WTC11 (cell line): Measurements from ENCODE around the gene NEDD9. TPM values are rescaled to one million over a fixed set of nuclear protein-coding genes. Genes with fewer than 3 reads are reported as not detected.

ENCODE experiments used
- ATAC-seq: fragments of 200-7000 bp; cut with Tn5 transposase; 2 replicates; pipeline ENCODE4 v1.10.0; 2021; ENCODE audit warnings: mild to moderate bottlenecking, moderate library complexity
- CTCF ChIA-PET: fragments of 300-600 bp; sonication (Branson Sonifier 250); formaldehyde crosslinking; loops from one replicate; lab custom pipeline; 2021; ENCODE audit warnings: antibody characterized with exemption; lab: Charles Lee
- POLR2A ChIA-PET: fragments of 350-600 bp; sonication (Branson Sonifier 250); formaldehyde crosslinking; loops from one replicate; lab custom pipeline; 2021; ENCODE audit warnings: antibody characterized with exemption; lab: Charles Lee
- DNase-seq: peaks from one replicate; pipeline ENCODE4 v3.0.0; 2021; ENCODE audit warnings: low spot score
- H3K27ac Mint-ChIP-seq: 2 replicates; pipeline ENCODE4 v1.8.0; 2021; ENCODE audit warnings: mixed read lengths
- H3K27me3 Mint-ChIP-seq: 2 replicates; pipeline ENCODE4 v1.8.0; 2021; ENCODE audit warnings: low read depth, mild to moderate bottlenecking, moderate library complexity, mixed read lengths
- H3K36me3 Mint-ChIP-seq: 2 replicates; pipeline ENCODE4 v1.8.0; 2021; ENCODE audit warnings: mixed read lengths
- H3K4me1 Mint-ChIP-seq: 2 replicates; pipeline ENCODE4 v1.8.0; 2022; ENCODE audit warnings: mixed read lengths
- H3K4me3 Mint-ChIP-seq: 2 replicates; pipeline ENCODE4 v1.8.0; 2021; ENCODE audit warnings: mild to moderate bottlenecking, moderate library complexity, mixed read lengths
- H3K9me3 Mint-ChIP-seq: 2 replicates; pipeline ENCODE4 v1.8.0; 2021; ENCODE audit warnings: mixed read lengths
- AFF4 ChIP-seq: sonication (generic); formaldehyde crosslinking; IDR thresholded peaks from 2 replicates; pipeline ENCODE4 v1.8.1; 2023; ENCODE audit warnings: mild to moderate bottlenecking, missing genetic modification reagents, borderline replicate concordance
- GABPB1 ChIP-seq: sonication (generic); formaldehyde crosslinking; IDR thresholded peaks from 2 replicates; pipeline ENCODE4 v1.8.1; 2023; ENCODE audit warnings: mild to moderate bottlenecking, missing genetic modification reagents
- JUN ChIP-seq: sonication (generic); formaldehyde crosslinking; IDR thresholded peaks from 2 replicates; pipeline ENCODE4 v1.8.0; 2023; ENCODE audit warnings: mild to moderate bottlenecking, missing genetic modification reagents
- NFATC4 ChIP-seq: fragments of 250-450 bp; sonication (Bioruptor Pico); IDR thresholded peaks from 2 replicates; pipeline ENCODE4 v1.9.0; 2021; ENCODE audit warnings: mild to moderate bottlenecking
- NR2C2 ChIP-seq: sonication (generic); formaldehyde crosslinking; IDR thresholded peaks from 2 replicates; pipeline ENCODE4 v1.8.0; 2022; ENCODE audit warnings: mild to moderate bottlenecking, missing genetic modification reagents
- RORB ChIP-seq: fragments of 250-450 bp; sonication (Bioruptor Pico); IDR thresholded peaks from 2 replicates; pipeline ENCODE4 v1.9.0; 2021; ENCODE audit warnings: mild to moderate bottlenecking
- ZNF219 ChIP-seq: sonication (generic); formaldehyde crosslinking; IDR thresholded peaks from 2 replicates; pipeline ENCODE4 v1.8.0; 2023; ENCODE audit warnings: missing genetic modification reagents, mild to moderate bottlenecking, borderline replicate concordance
- ZNF671 ChIP-seq: fragments of 250-450 bp; sonication (Bioruptor Pico); IDR thresholded peaks from 2 replicates; pipeline ENCODE4 v1.8.0; 2021; ENCODE audit warnings: mild to moderate bottlenecking
- total RNA-seq: library from RNA; stranded (reverse); gene quantifications from 3 replicates; pipeline ENCODE4 v1.2.3, GENCODE V29; 2021
- TF ChIP-seq, protein P1 (sequence below): sonication (generic); formaldehyde crosslinking; IDR thresholded peaks from 2 replicates; pipeline ENCODE4 v1.8.0; 2023; ENCODE audit warnings: missing genetic modification reagents, mild to moderate bottlenecking, borderline replicate concordance
- TF ChIP-seq, protein P2 (sequence below): sonication (generic); formaldehyde crosslinking; IDR thresholded peaks from 2 replicates; pipeline ENCODE4 v1.8.1; 2023; ENCODE audit warnings: mild to moderate bottlenecking, moderate library complexity, missing genetic modification reagents
- TF ChIP-seq, protein P3 (sequence below): fragments of 250-450 bp; sonication (Bioruptor Pico); IDR thresholded peaks from 2 replicates; pipeline ENCODE4 v1.9.0; 2021; ENCODE audit warnings: mild to moderate bottlenecking
- TF ChIP-seq, protein P4 (sequence below): sonication (generic); formaldehyde crosslinking; IDR thresholded peaks from 2 replicates; pipeline ENCODE4 v1.8.0; 2022; ENCODE audit warnings: missing genetic modification reagents

The NEDD9 gene
- total RNA-seq, 1 experiment from 2014 or later: 9.8 TPM

DNA sequence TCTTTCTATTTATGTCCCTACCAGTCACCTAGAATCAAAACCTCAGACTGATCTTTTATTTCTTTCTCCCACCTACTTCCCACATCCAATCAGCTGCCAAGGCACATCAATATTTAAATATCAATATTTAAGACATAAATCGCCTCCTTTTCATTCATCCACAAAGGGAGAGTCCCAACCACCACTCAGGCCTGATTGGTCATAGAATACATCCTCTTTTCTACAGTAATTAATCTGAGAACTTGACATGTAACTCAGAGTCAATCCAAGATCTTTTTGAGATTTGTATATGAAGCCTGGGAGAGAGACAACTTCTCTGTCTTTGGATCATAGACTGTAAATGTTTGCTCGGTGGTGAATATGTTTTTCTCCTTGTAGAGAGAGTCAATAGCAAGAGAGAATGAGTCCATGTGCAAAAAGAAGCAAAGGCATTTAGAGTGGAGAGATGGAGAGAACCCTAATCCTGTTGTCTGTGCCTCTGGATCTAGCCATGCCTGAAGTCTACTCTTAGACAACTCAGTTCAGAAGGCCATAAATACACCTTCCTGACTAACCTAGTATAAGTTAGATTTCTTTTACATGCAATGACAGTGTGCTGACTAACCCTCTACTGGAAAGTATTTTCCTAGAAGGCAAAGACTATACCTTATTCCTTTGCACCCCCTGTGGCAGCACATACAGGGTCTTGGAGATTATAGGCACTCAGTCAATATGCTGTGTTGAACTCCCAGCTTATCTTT is 12.1 kb upstream of the NEDD9 start:
- TF ChIP-seq ZNF219 (no peak), NR2C2 (CRISPR knock-in tag) (no peak), RORB (CRISPR knock-in tag) (no peak), NFATC4 (no peak), GABPB1 (CRISPR knock-in tag) (no peak), AFF4 (CRISPR knock-in tag) (no peak), JUN (CRISPR knock-in tag) (no peak), ZNF671 (CRISPR knock-in tag) (no peak)
- TF ChIP-seq, protein P1, sequence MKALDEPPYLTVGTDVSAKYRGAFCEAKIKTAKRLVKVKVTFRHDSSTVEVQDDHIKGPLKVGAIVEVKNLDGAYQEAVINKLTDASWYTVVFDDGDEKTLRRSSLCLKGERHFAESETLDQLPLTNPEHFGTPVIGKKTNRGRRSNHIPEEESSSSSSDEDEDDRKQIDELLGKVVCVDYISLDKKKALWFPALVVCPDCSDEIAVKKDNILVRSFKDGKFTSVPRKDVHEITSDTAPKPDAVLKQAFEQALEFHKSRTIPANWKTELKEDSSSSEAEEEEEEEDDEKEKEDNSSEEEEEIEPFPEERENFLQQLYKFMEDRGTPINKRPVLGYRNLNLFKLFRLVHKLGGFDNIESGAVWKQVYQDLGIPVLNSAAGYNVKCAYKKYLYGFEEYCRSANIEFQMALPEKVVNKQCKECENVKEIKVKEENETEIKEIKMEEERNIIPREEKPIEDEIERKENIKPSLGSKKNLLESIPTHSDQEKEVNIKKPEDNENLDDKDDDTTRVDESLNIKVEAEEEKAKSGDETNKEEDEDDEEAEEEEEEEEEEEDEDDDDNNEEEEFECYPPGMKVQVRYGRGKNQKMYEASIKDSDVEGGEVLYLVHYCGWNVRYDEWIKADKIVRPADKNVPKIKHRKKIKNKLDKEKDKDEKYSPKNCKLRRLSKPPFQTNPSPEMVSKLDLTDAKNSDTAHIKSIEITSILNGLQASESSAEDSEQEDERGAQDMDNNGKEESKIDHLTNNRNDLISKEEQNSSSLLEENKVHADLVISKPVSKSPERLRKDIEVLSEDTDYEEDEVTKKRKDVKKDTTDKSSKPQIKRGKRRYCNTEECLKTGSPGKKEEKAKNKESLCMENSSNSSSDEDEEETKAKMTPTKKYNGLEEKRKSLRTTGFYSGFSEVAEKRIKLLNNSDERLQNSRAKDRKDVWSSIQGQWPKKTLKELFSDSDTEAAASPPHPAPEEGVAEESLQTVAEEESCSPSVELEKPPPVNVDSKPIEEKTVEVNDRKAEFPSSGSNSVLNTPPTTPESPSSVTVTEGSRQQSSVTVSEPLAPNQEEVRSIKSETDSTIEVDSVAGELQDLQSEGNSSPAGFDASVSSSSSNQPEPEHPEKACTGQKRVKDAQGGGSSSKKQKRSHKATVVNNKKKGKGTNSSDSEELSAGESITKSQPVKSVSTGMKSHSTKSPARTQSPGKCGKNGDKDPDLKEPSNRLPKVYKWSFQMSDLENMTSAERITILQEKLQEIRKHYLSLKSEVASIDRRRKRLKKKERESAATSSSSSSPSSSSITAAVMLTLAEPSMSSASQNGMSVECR: no peak
- TF ChIP-seq, protein P2, sequence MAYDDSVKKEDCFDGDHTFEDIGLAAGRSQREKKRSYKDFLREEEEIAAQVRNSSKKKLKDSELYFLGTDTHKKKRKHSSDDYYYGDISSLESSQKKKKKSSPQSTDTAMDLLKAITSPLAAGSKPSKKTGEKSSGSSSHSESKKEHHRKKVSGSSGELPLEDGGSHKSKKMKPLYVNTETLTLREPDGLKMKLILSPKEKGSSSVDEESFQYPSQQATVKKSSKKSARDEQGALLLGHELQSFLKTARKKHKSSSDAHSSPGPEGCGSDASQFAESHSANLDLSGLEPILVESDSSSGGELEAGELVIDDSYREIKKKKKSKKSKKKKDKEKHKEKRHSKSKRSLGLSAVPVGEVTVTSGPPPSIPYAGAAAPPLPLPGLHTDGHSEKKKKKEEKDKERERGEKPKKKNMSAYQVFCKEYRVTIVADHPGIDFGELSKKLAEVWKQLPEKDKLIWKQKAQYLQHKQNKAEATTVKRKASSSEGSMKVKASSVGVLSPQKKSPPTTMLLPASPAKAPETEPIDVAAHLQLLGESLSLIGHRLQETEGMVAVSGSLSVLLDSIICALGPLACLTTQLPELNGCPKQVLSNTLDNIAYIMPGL: no peak
- TF ChIP-seq, protein P3, sequence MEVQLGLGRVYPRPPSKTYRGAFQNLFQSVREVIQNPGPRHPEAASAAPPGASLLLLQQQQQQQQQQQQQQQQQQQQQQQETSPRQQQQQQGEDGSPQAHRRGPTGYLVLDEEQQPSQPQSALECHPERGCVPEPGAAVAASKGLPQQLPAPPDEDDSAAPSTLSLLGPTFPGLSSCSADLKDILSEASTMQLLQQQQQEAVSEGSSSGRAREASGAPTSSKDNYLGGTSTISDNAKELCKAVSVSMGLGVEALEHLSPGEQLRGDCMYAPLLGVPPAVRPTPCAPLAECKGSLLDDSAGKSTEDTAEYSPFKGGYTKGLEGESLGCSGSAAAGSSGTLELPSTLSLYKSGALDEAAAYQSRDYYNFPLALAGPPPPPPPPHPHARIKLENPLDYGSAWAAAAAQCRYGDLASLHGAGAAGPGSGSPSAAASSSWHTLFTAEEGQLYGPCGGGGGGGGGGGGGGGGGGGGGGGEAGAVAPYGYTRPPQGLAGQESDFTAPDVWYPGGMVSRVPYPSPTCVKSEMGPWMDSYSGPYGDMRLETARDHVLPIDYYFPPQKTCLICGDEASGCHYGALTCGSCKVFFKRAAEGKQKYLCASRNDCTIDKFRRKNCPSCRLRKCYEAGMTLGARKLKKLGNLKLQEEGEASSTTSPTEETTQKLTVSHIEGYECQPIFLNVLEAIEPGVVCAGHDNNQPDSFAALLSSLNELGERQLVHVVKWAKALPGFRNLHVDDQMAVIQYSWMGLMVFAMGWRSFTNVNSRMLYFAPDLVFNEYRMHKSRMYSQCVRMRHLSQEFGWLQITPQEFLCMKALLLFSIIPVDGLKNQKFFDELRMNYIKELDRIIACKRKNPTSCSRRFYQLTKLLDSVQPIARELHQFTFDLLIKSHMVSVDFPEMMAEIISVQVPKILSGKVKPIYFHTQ (CRISPR knock-in tag): no peak
- TF ChIP-seq, protein P4, sequence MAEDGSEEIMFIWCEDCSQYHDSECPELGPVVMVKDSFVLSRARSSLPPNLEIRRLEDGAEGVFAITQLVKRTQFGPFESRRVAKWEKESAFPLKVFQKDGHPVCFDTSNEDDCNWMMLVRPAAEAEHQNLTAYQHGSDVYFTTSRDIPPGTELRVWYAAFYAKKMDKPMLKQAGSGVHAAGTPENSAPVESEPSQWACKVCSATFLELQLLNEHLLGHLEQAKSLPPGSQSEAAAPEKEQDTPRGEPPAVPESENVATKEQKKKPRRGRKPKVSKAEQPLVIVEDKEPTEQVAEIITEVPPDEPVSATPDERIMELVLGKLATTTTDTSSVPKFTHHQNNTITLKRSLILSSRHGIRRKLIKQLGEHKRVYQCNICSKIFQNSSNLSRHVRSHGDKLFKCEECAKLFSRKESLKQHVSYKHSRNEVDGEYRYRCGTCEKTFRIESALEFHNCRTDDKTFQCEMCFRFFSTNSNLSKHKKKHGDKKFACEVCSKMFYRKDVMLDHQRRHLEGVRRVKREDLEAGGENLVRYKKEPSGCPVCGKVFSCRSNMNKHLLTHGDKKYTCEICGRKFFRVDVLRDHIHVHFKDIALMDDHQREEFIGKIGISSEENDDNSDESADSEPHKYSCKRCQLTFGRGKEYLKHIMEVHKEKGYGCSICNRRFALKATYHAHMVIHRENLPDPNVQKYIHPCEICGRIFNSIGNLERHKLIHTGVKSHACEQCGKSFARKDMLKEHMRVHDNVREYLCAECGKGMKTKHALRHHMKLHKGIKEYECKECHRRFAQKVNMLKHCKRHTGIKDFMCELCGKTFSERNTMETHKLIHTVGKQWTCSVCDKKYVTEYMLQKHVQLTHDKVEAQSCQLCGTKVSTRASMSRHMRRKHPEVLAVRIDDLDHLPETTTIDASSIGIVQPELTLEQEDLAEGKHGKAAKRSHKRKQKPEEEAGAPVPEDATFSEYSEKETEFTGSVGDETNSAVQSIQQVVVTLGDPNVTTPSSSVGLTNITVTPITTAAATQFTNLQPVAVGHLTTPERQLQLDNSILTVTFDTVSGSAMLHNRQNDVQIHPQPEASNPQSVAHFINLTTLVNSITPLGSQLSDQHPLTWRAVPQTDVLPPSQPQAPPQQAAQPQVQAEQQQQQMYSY (CRISPR knock-in tag): no peak
- TF ChIP-seq, all 79 proteins: peak for 0
- peaks cover 10% of the 10 kb centered on the region for H3K9me3 Mint-ChIP-seq
- ChIA-PET POLR2A (interaction anchor here (0.6 kb wide), 1 partner anchor 10 kb away, joined by 4 read pairs; no protein-coding TSS in a partner anchor), CTCF (no interaction called here)
- ATAC-seq (no peak), DNase-seq (no peak)
- no peak overlapping the region for H3K27ac Mint-ChIP-seq
- H3K36me3 Mint-ChIP-seq: peaks cover 7% of the 10 kb centered on the region
- H3K27me3 Mint-ChIP-seq: peaks cover 17% of the 10 kb centered on the region
- peaks cover 3% of the 10 kb centered on the region for H3K4me1 Mint-ChIP-seq
- H3K4me3 Mint-ChIP-seq: no peak overlapping the region
